OCI-LY7 (cell line): ENCODE results near the gene ACSS1. TPM values are rescaled to one million over a fixed set of nuclear protein-coding genes. Genes with fewer than 3 reads are reported as not detected.

ENCODE experiments used
- BruUV-seq: library from RNA; stranded (reverse); fragments of 400-500 nt; replicated peaks from 2 replicates; lab custom pipeline; 2021; lab: Mats Ljungman, UMichigan
- CTCF ChIA-PET: fragments of 300-600 bp; sonication (Branson Sonifier 250); formaldehyde crosslinking; loops from one replicate; lab custom pipeline; 2022; ENCODE audit warnings: antibody characterized with exemption; ENCODE audit not compliant: unreplicated experiment; lab: Charles Lee
- POLR2A ChIA-PET: fragments of 300-600 bp; sonication (Branson Sonifier 250); formaldehyde crosslinking; loops from one replicate; lab custom pipeline; 2022; ENCODE audit warnings: antibody characterized with exemption; lab: Charles Lee
- DNase-seq: peaks from one replicate; pipeline ENCODE4 v3.0.0-alpha.2; 2015; ENCODE audit warnings: low spot score
- H2AFZ ChIP-seq: fragments of 200-600 bp; sonication (generic), shearing (Covaris generic); 2 replicates; pipeline ENCODE4 v1.6.1; 2014; ENCODE audit warnings: mild to moderate bottlenecking, antibody characterized with exemption, low read length, moderate library complexity
- H3K27ac ChIP-seq: fragments of 200-600 bp; sonication (generic); 2 replicates; pipeline ENCODE4 v1.5.1; 2014; ENCODE audit warnings: mixed run types, low read depth, mild to moderate bottlenecking, moderate library complexity, low read length, inconsistent platforms; ENCODE audit not compliant: poor library complexity, severe bottlenecking
- H3K36me3 ChIP-seq: fragments of 200-600 bp; sonication (generic); 2 replicates; pipeline ENCODE4 v1.6.1; 2014; ENCODE audit warnings: mild to moderate bottlenecking, antibody characterized with exemption, low read length, moderate library complexity, mixed read lengths; ENCODE audit not compliant: insufficient read depth
- H3K4me1 ChIP-seq: fragments of 200-600 bp; sonication (generic); 2 replicates; pipeline ENCODE4 v1.5.1; 2014; ENCODE audit warnings: mild to moderate bottlenecking, low read length; ENCODE audit not compliant: insufficient read depth, poor library complexity, severe bottlenecking
- H3K4me2 ChIP-seq: fragments of 200-600 bp; sonication (generic); 2 replicates; pipeline ENCODE4 v1.6.1; 2014; ENCODE audit warnings: mild to moderate bottlenecking, low read length
- H3K4me3 ChIP-seq: fragments of 200-600 bp; sonication (generic); 2 replicates; pipeline ENCODE4 v1.5.1; 2014; ENCODE audit warnings: mild to moderate bottlenecking, low read depth, low read length; ENCODE audit not compliant: poor library complexity, severe bottlenecking
- H3K79me2 ChIP-seq: fragments of 200-600 bp; sonication (generic); 2 replicates; pipeline ENCODE4 v1.6.1; 2016; ENCODE audit warnings: low read depth, mild to moderate bottlenecking, low read length, moderate library complexity, mixed read lengths; ENCODE audit not compliant: insufficient read depth
- H3K9me2 ChIP-seq: fragments of 200-600 bp; sonication (generic); 2 replicates; pipeline ENCODE4 v1.6.1; 2016; ENCODE audit warnings: mild to moderate bottlenecking, low read length, mixed read lengths; ENCODE audit not compliant: insufficient read depth
- H3K9me3 ChIP-seq: fragments of 200-600 bp; sonication (generic); 2 replicates; pipeline ENCODE4 v1.6.1; 2014; ENCODE audit warnings: mild to moderate bottlenecking, mixed run types, low read length, mixed read lengths
- H4K20me1 ChIP-seq: fragments of 200-600 bp; sonication (generic); 2 replicates; pipeline ENCODE4 v1.6.1; 2014; ENCODE audit warnings: mild to moderate bottlenecking, antibody characterized with exemption, low read length, moderate library complexity, mixed read lengths; ENCODE audit not compliant: insufficient read depth
- EZH2phosphoT487 ChIP-seq: fragments of 200-600 bp; sonication (generic); IDR thresholded peaks from 2 replicates; pipeline ENCODE4 v1.6.1; 2018; ENCODE audit warnings: low read depth, borderline replicate concordance, mild to moderate bottlenecking, mixed run types, antibody characterized with exemption, low read length, moderate library complexity, mixed read lengths
- intact Hi-C: fragments of 100-400 bp; cut with micrococcal nuclease; formaldehyde crosslinking; loops from one replicate; pipeline ENCODE4 v1.10.0; 2022; ENCODE audit not compliant: unreplicated experiment
- total RNA-seq, 2 experiments: library from RNA; depleted of rRNA in 1 of 2; stranded (reverse); fragments of >200 nt in 1 of 2; shearing (Covaris generic) in 1 of 2; gene quantifications; 2 replicates each; pipeline ENCODE4 v1.2.3, GENCODE V29; 2014 to 2022
- TF ChIP-seq, protein P1 (sequence below): fragments of 200-600 bp; sonication (generic); conservative IDR thresholded peaks from 2 replicates; pipeline ENCODE4 v1.5.1; 2014; ENCODE audit warnings: mild to moderate bottlenecking, antibody characterized with exemption, low read length, moderate library complexity, mixed read lengths

The ACSS1 gene
- total RNA-seq, 2 experiments from 2014 or later: 0.35 to 0.40 TPM

DNA sequence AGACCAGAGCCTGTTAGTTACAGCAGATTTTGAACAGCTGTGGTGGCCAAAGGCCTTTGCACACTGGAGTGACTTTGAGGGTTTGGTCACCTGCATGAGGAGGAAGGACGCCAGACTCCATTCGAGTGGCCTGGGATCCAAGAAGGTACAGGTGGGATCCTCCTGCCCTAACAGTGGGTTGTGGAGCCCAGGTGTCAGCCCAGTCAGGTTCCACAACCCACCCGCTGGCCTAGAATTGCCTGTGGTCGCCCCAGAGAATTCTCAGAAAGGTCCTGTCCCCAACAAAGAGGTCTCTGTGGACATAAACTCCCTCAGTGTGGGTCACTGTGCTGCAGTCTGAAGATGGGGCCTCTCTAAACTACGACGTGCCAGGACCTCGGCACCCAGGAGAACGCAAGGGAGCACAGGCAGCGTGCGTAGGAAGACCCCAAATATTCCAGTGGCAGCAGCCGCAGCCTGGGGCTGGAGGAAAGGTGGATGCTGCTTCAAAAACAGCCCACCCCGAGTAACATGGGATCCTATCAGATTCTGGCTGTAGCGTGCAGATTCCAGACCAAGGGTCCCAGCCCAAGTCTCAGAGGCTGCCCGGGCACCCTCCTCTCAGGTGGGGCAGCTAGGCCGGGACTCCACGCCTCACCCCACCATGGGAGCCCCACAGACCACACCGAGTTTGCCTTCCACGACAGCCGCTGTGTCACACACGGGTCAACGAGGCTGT is 16.0 kb downstream of the ACSS1 start:
- Histone ChIP-seq H3K4me1 (peaks cover 30% of the 10 kb centered on the region), H3K9me3 (no peaks in the 10 kb centered on the region), H3K36me3 (no peaks in the 10 kb centered on the region), H4K20me1 (no peaks in the 10 kb centered on the region), H3K9me2 (no peaks in the 10 kb centered on the region), H2AFZ (no peak overlapping the region), H3K4me2 (peak overlapping the region; percentile 61; the same call in 1 of the 2 replicates), H3K27ac (no peak overlapping the region), H3K79me2 (no peaks in the 10 kb centered on the region), H3K4me3 (no peak overlapping the region)
- ChIA-PET CTCF (no interaction called here), POLR2A (no interaction called here)
- BruUV-seq: no TSS peak
- no peak for TF ChIP-seq EZH2phosphoT487
- TF ChIP-seq, protein P1, sequence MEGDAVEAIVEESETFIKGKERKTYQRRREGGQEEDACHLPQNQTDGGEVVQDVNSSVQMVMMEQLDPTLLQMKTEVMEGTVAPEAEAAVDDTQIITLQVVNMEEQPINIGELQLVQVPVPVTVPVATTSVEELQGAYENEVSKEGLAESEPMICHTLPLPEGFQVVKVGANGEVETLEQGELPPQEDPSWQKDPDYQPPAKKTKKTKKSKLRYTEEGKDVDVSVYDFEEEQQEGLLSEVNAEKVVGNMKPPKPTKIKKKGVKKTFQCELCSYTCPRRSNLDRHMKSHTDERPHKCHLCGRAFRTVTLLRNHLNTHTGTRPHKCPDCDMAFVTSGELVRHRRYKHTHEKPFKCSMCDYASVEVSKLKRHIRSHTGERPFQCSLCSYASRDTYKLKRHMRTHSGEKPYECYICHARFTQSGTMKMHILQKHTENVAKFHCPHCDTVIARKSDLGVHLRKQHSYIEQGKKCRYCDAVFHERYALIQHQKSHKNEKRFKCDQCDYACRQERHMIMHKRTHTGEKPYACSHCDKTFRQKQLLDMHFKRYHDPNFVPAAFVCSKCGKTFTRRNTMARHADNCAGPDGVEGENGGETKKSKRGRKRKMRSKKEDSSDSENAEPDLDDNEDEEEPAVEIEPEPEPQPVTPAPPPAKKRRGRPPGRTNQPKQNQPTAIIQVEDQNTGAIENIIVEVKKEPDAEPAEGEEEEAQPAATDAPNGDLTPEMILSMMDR: no peak
- no peak for DNase-seq
- intact Hi-C loops: no loop called here

DNA sequence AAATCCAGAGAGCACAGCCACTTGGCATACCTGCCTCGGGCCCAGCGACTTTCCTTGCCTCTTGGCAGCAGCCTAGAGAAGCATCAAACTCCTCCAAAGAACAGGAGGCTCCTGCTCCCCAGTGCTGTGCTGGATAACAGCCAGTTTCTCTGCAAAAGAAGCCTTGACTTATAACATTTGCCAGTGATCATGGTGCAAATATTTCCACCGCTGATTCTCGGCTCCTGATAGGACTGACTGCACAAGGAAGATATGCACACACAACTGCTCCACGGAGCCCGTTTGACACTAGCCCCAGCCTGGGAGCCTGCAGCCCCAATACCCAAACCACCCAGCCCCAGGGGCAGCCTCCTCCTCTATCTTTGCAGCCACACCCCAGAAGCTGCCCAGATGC is 17.5 kb downstream of the ACSS1 start:
- TF ChIP-seq EZH2phosphoT487: no peak
- TF ChIP-seq, protein P1: no peak
- peaks cover 45% of the 10 kb centered on the region for H3K4me1 ChIP-seq
- POLR2A ChIA-PET: no interaction called here
- CTCF ChIA-PET: no interaction called here
- no peak for DNase-seq
- H3K36me3 ChIP-seq: no peaks in the 10 kb centered on the region
- no peak overlapping the region for H3K4me2 ChIP-seq
- H4K20me1 ChIP-seq: no peaks in the 10 kb centered on the region
- BruUV-seq: no TSS peak
- H3K9me3 ChIP-seq: no peaks in the 10 kb centered on the region
- no peaks in the 10 kb centered on the region for H3K79me2 ChIP-seq
- H3K4me3 ChIP-seq: no peak overlapping the region
- no peak overlapping the region for H2AFZ ChIP-seq
- H3K27ac ChIP-seq: no peak overlapping the region
- H3K9me2 ChIP-seq: no peaks in the 10 kb centered on the region
- intact Hi-C loops: no loop called here
